ENCODE data around the gene CNKSR3. TPM values are rescaled to one million over a fixed set of nuclear protein-coding genes. Genes with fewer than 3 reads are reported as not detected.

Gene CNKSR3
- 1.6 TPM in 2 replicates for polyA plus RNA-seq (2012; rRNA removed)
- polyA plus RNA-seq (2012; cell fraction: cytosol; rRNA removed): 2.4 and 2.5 TPM in 2 replicates
- 1.7 and 2.8 TPM in 2 replicates for polyA plus RNA-seq (2012; cell fraction: nucleus; rRNA removed)

- H3K79me2 ChIP-seq (ENCODE audit: insufficient read depth): peaks cover 13% of the 10 kb centered on the region
- DNase-seq: peak; percentile 93
- POLR2A ChIA-PET: interaction anchor here (0.7 to 1.8 kb wide), 6 partner anchors 38 to 83 kb away, joined by 3 to 7 read pairs (median 5); no protein-coding TSS in a partner anchor
- H4K20me1 ChIP-seq (ENCODE audit: insufficient read depth): peaks cover 4% of the 10 kb centered on the region; the same call in 1 of the 2 replicates
- peaks cover 0 to 3% of the 10 kb centered on the region in 2 experiments for H3K36me3 ChIP-seq (replicated peaks in 1 of 2; ENCODE audit: control insufficient read depth in 1 of 2, insufficient read depth in 2 of 2, low read length in 1 of 2)
- no peaks in the 10 kb centered on the region for H3K9me3 ChIP-seq
- peaks cover 14 to 21% of the 10 kb centered on the region in 2 experiments; a peak in 3 of 4 replicates for H3K4me1 ChIP-seq (ENCODE audit: control insufficient read depth in 1 of 2, insufficient read depth in 2 of 2, low read depth in 1 of 2, low read length in 1 of 2)
- CTCF ChIA-PET: interaction anchor here (0.7 to 4.6 kb wide), 11 partner anchors 12 to 357 kb away, joined by 3 to 32 read pairs (median 3); no protein-coding TSS in a partner anchor
- H3K4me2 ChIP-seq: peak within 1 kb of the TSS; percentile 89
- H3K9ac ChIP-seq: peak within 1 kb of the TSS; percentile 68
- peak within 1 kb of the TSS; percentile 83 to 95 for H3K4me3 ChIP-seq (ENCODE audit: low read depth in 2 of 2, low read length in 1 of 2)
- peak within 1 kb of the TSS; percentile 80 to 94 for H3K27ac ChIP-seq (ENCODE audit: low read depth in 2 of 2, low read length in 1 of 2)
- H3K27me3 ChIP-seq (ENCODE audit: insufficient read depth): no peaks in the 10 kb centered on the region
- peaks cover 6% of the 10 kb centered on the region for H3F3A ChIP-seq (replicated peaks; ENCODE audit: insufficient read depth)
- peak within 1 kb of the TSS; percentile 93 for H2AFZ ChIP-seq (ENCODE audit: low read depth)
- 0% methylated on average over 17 of the region's 86 CpGs for WGBS (ENCODE audit: low lambda C conversion rate)
- no peaks in the 10 kb centered on the region for H3K9me2 ChIP-seq
- TF ChIP-seq ZBTB33 (IDR thresholded peaks at IDR 0.05; ENCODE audit: borderline replicate concordance, low read depth): 0 out of 2 replicates have a peak, but pooled peaks have one; percentile 43
- TF ChIP-seq EP300 (IDR thresholded peaks at IDR 0.05; ENCODE audit: borderline replicate concordance in 1 of 2, low read depth in 1 of 2, low read length in 1 of 2): no peak; a peak in 1 of 4 replicates
- TF ChIP-seq RXRA (IDR thresholded peaks at IDR 0.05; ENCODE audit: borderline replicate concordance, low read depth): no peak
- TF ChIP-seq NFIC (IDR thresholded peaks at IDR 0.05; ENCODE audit: borderline replicate concordance): no peak
- TF ChIP-seq PBX3 (IDR thresholded peaks at IDR 0.05): 0 out of 2 replicates have a peak, but pooled peaks have one; percentile 7
- no peak for TF ChIP-seq FOSL2 (IDR thresholded peaks at IDR 0.05; ENCODE audit: borderline replicate concordance, low read depth)
- TF ChIP-seq TEAD4 (IDR thresholded peaks at IDR 0.05; ENCODE audit: borderline replicate concordance, insufficient read depth): no peak
- TF ChIP-seq JUND (IDR thresholded peaks at IDR 0.05): no peak
- 0 out of 2 replicates have a peak, but pooled peaks have one; percentile 12 for TF ChIP-seq CTCF (IDR thresholded peaks at IDR 0.05)
- no peak for TF ChIP-seq SMC3 (IDR thresholded peaks at IDR 0.05; ENCODE audit: low read depth, low read length)
- TF ChIP-seq YY1 (IDR thresholded peaks at IDR 0.05; ENCODE audit: low read depth): no peak
- TF ChIP-seq ELF1 (IDR thresholded peaks at IDR 0.05): no peak
- TF ChIP-seq MAX (IDR thresholded peaks at IDR 0.05; ENCODE audit: low read depth): peak; percentile 74; the same call in 1 of the 2 replicates
- peak; percentile 73 for TF ChIP-seq TAF1 (IDR thresholded peaks at IDR 0.05; ENCODE audit: borderline replicate concordance, low read depth, low read length)
- no peak; the same call in 1 of the 2 replicates for TF ChIP-seq RCOR1 (IDR thresholded peaks at IDR 0.05; ENCODE audit: low read length)
- TF ChIP-seq POLR2AphosphoS5 (IDR thresholded peaks at IDR 0.05; ENCODE audit: low read depth, low read length): no peak
- TF ChIP-seq REST (IDR thresholded peaks at IDR 0.05; ENCODE audit: low read depth, low read length): no peak
- no peak for TF ChIP-seq USF2 (IDR thresholded peaks at IDR 0.05; ENCODE audit: borderline replicate concordance, low read depth, low read length)
- TF ChIP-seq GATA2 (CRISPR knock-in tag; IDR thresholded peaks at IDR 0.05): no peak; the same call in 1 of the 2 replicates
- peak; percentile 28 for TF ChIP-seq RAD21 (IDR thresholded peaks at IDR 0.05; ENCODE audit: low read length)
Observed at GRCh38 chr6:154510144-154510905, at the start of gene CNKSR3. Gene CNKSR3, minus strand, starts transcription at chr6:154510685. Its CDS starts 571 bp downstream, at chr6:154510114.
